A549 (cell line): ENCODE data around the gene AGRN. TPM values are rescaled to one million over a fixed set of nuclear protein-coding genes. Genes with fewer than 3 reads are reported as not detected.
"Not testable (repeated sequence)": the region's sequence is repeated elsewhere in the genome, so short reads cannot be mapped to it uniquely, and the experiment has no call there.

Source experiments
- ATAC-seq, 2 experiments: fragments of 200-7000 bp in 1 of 2; fragments of >200 bp in 1 of 2; cut with Nextera tagmentation in 1 of 2; cut with Tn5 transposase in 1 of 2; 3 replicates each; pipeline versions ENCODE4 v1.8.0 to v1.9.1; 2018 to 2020; ENCODE audit warnings: mild to moderate bottlenecking in 1 of 2, moderate library complexity in 1 of 2
- CTCF ChIA-PET: fragments of 300-600 bp; sonication (Branson Sonifier 250); formaldehyde crosslinking; extraction: SDS; loops from one replicate; lab custom pipeline; 2021; ENCODE audit warnings: antibody characterized with exemption, inconsistent platforms; lab: Yijun Ruan, JAX
- POLR2A ChIA-PET: fragments of 350-600 bp; formaldehyde crosslinking; extraction: SDS; loops from one replicate; lab custom pipeline; 2021; ENCODE audit warnings: antibody characterized with exemption, inconsistent platforms; lab: Yijun Ruan, JAX
- DNase-seq, 2 experiments: peaks; one replicate each; pipeline versions ENCODE4 v3.0.0 to v3.0.0-alpha.2; 2011 to 2016; ENCODE audit warnings: low read depth in 1 of 2, low spot score in 1 of 2
- FAIRE-seq: peaks from 2 replicates; lab custom pipeline; 2011; peaks lifted over from hg19 to GRCh38; lab: Jason Lieb, UNC
- H3K27ac ChIP-seq, 2 experiments: fragments of >200 bp; sonication (Bioruptor Twin); formaldehyde crosslinking; 3 replicates each; pipeline ENCODE4 v1.5.1; 2016 to 2017
- H3K4me1 ChIP-seq: fragments of >200 bp; sonication (Bioruptor Twin); formaldehyde crosslinking; 3 replicates; pipeline ENCODE4 v1.6.1; 2016
- H3K4me2 ChIP-seq: fragments of >200 bp; sonication (Bioruptor Twin); formaldehyde crosslinking; 3 replicates; pipeline ENCODE4 v1.6.1; 2016
- H3K4me3 ChIP-seq: fragments of >200 bp; sonication (Bioruptor Twin); formaldehyde crosslinking; 3 replicates; pipeline ENCODE4 v1.5.1; 2016
- H3K9me3 ChIP-seq: fragments of >200 bp; sonication (Bioruptor Twin); formaldehyde crosslinking; 3 replicates; pipeline ENCODE4 v1.6.1; 2016
- ATOH8 ChIP-seq: fragments of 250-450 bp; sonication (Bioruptor Pico); IDR thresholded peaks from 2 replicates; pipeline ENCODE4 v1.5.0; 2020; ENCODE audit warnings: low read depth, mild to moderate bottlenecking, moderate library complexity
- CBX2 ChIP-seq: fragments of 200-600 bp; sonication (generic); IDR thresholded peaks from 2 replicates; pipeline ENCODE4 v1.6.1; 2016; ENCODE audit warnings: low read depth, mild to moderate bottlenecking, borderline replicate concordance
- ELK1 ChIP-seq: fragments of 150-350 bp; IDR thresholded peaks from 2 replicates; pipeline ENCODE4 v1.6.1; 2014; ENCODE audit warnings: low read depth, mild to moderate bottlenecking, low read length
- EP300 ChIP-seq, 2 experiments: fragments of >200 bp; sonication (Bioruptor Twin); formaldehyde crosslinking; IDR thresholded peaks; 2 replicates in 1 of 2; 3 replicates in 1 of 2; pipeline ENCODE4 v1.6.1; 2016 to 2017
- FOSL2 ChIP-seq, 2 experiments: fragments of 450-650 bp in 1 of 2; fragments of >200 bp in 1 of 2; sonication (Bioruptor Twin) in 1 of 2; formaldehyde crosslinking; IDR thresholded peaks; 2 replicates each; pipeline versions ENCODE4 v1.5.0 to v1.6.1; 2016 to 2020; ENCODE audit warnings: mild to moderate bottlenecking in 1 of 2, moderate library complexity in 1 of 2
- HMGXB4 ChIP-seq: fragments of 250-450 bp; sonication (Bioruptor Pico); IDR thresholded peaks from 2 replicates; pipeline ENCODE4 v1.5.0; 2021; ENCODE audit warnings: mild to moderate bottlenecking, moderate library complexity, borderline replicate concordance
- KDM1A ChIP-seq: fragments of 200-600 bp; sonication (generic); IDR thresholded peaks from 2 replicates; pipeline ENCODE4 v1.6.1; 2016; ENCODE audit warnings: low read depth, mild to moderate bottlenecking
- PHF8 ChIP-seq: fragments of 200-600 bp; sonication (generic); IDR thresholded peaks from 2 replicates; pipeline ENCODE4 v1.6.1; 2016; ENCODE audit warnings: low read depth, mild to moderate bottlenecking, antibody characterized with exemption, moderate library complexity, borderline replicate concordance
- POLR2A ChIP-seq: IDR thresholded peaks from 2 replicates; pipeline ENCODE4 v1.6.1; 2012; ENCODE audit warnings: mild to moderate bottlenecking, low read length
- RAD21 ChIP-seq, 2 experiments: fragments of >200 bp in 1 of 2; sonication (Bioruptor Twin) in 1 of 2; formaldehyde crosslinking in 1 of 2; IDR thresholded peaks in 1 of 2; conservative IDR thresholded peaks in 1 of 2; 2 replicates in 1 of 2; 3 replicates in 1 of 2; pipeline ENCODE4 v1.6.1; 2012 to 2018; ENCODE audit warnings: inconsistent platforms in 1 of 2
- RCOR1 ChIP-seq: fragments of 150-350 bp; IDR thresholded peaks from 2 replicates; pipeline ENCODE4 v1.6.1; 2014; ENCODE audit warnings: antibody characterized with exemption, low read length, low read depth
- ZC3H11A ChIP-seq: fragments of 450-650 bp; IDR thresholded peaks from 2 replicates; pipeline ENCODE4 v1.6.1; 2014; ENCODE audit warnings: antibody characterized with exemption, mild to moderate bottlenecking
- WGBS: methylation state at CpG from one replicate; pipeline ENCODE4 v1.1.6; 2017; ENCODE audit errors: missing lambda C conversion rate; 5-methylcytosine and 5-hydroxymethylcytosine counted together
- polyA plus RNA-seq, 4 experiments: library from polyadenylated mRNA; depleted of rRNA in 3 of 4; stranded (reverse); fragments of >200 nt; fragmentation: RNase III in 1 of 4; extraction: RNeasy Plus Mini Kit Qiagen cat#74134 plus additional on column Dnase treatment in 1 of 4; gene quantifications; 2 replicates in 3 of 4; 3 replicates in 1 of 4; pipeline ENCODE4 v1.2.3, GENCODE V29; 2011 to 2017

The AGRN gene
- polyA plus RNA-seq, 2 of the 4 experiments (the other 2 are of a cell fraction), result 23.9 to 90.9 TPM

GRCh38 chr1:1006305-1007159 lies 13.4 kb upstream of the AGRN start:
- CTCF ChIA-PET, result interaction anchor here (0.7 to 2.1 kb wide), 6 partner anchors 9 to 116 kb away, joined by 3 to 6 read pairs (median 4); no protein-coding TSS in a partner anchor
- Histone ChIP-seq H3K27ac (peak overlapping the region in 1 of 2 experiments; percentile 69; a peak in 3 of 6 replicates), H3K4me1 (peaks cover 24% of the 10 kb centered on the region), H3K4me2 (peak overlapping the region; percentile 51), H3K4me3 (no peak overlapping the region), H3K9me3 (no peaks in the 10 kb centered on the region)
- 81% methylated on average over 30 of the region's 37 CpGs for WGBS
- no peak for DNase-seq
- TF ChIP-seq FOSL2 (IDR thresholded peaks at IDR 0.05) (no peak), FOSL2 (CRISPR knock-in tag; IDR thresholded peaks at IDR 0.05) (peak; percentile 67), HMGXB4 (no peak), POLR2A (no peak), ATOH8 (CRISPR knock-in tag) (no peak)
- POLR2A ChIA-PET, result no interaction called here
- no peak; a peak in 1 of 6 replicates for ATAC-seq
- no peak for FAIRE-seq

- CTCF ChIA-PET, result interaction anchor here (1.0 to 1.6 kb wide), 4 partner anchors 9 to 56 kb away, joined by 4 to 5 read pairs (median 4); no protein-coding TSS in a partner anchor
- FAIRE-seq, H3K27ac ChIP-seq, H3K4me3 ChIP-seq, H3K4me2 ChIP-seq, H3K9me3 ChIP-seq, DNase-seq, ATAC-seq, POLR2A ChIA-PET: not testable (repeated sequence)
- WGBS, result 94% methylated on average over 8 of the region's 8 CpGs
- peaks cover 24% of the 10 kb centered on the region for H3K4me1 ChIP-seq
Measured at GRCh38 chr1:1010131-1010530, 9.8 kb upstream of the AGRN start.

GRCh38 chr1:1011396-1011949 lies 8.4 kb upstream of the AGRN start:
- H3K9me3 ChIP-seq, result no peaks in the 10 kb centered on the region
- 77% methylated on average over 14 of the region's 14 CpGs for WGBS
- H3K4me3 ChIP-seq, result no peak overlapping the region
- CTCF ChIA-PET, result no interaction called here
- H3K4me2 ChIP-seq, result no peak overlapping the region
- H3K27ac ChIP-seq, result no peak overlapping the region
- peaks cover 10% of the 10 kb centered on the region for H3K4me1 ChIP-seq
- ATAC-seq (no peak), DNase-seq (no peak), FAIRE-seq (no peak)
- peak; percentile 50; the same call in 1 of the 2 replicates for TF ChIP-seq KDM1A
- TF ChIP-seq ZC3H11A, result no peak
- TF ChIP-seq ELK1, result no peak
- no peak for TF ChIP-seq CBX2
- TF ChIP-seq EP300 (IDR thresholded peaks at IDR 0.05), result no peak
- TF ChIP-seq HMGXB4, result no peak
- TF ChIP-seq RAD21 (conservative IDR thresholded peaks at IDR 0.05 in 1 of 2, IDR thresholded peaks at IDR 0.05 in 1 of 2), result no peak
- no peak for TF ChIP-seq RCOR1
- no peak for TF ChIP-seq PHF8
- POLR2A ChIA-PET, result no interaction called here

- ChIA-PET POLR2A (interaction anchor here (1.0 kb wide), 1 partner anchor 10 kb away, joined by 3 read pairs; no protein-coding TSS in a partner anchor), CTCF (interaction anchor here (4.7 to 10.5 kb wide), 5 partner anchors 10 to 51 kb away, joined by 21 to 92 read pairs (median 36); no protein-coding TSS in a partner anchor)
- peak overlapping the region; percentile 92 for H3K4me2 ChIP-seq
- not testable (repeated sequence) for ATAC-seq, FAIRE-seq, H3K9me3 ChIP-seq, DNase-seq, H3K4me1 ChIP-seq
- peak overlapping the region; percentile 60 for H3K4me3 ChIP-seq
- WGBS, result 69% methylated on average over 11 of the region's 13 CpGs
- peak overlapping the region; percentile 77 to 81 for H3K27ac ChIP-seq
Measured at GRCh38 chr1:1012736-1013104, 7.2 kb upstream of the AGRN start.
